Pons (tissue), 1 donor: Measurements from ENCODE around the gene PRKCE.
"Not testable (repeated sequence)": the region's sequence is repeated elsewhere in the genome, so short reads cannot be mapped to it uniquely, and the experiment has no call there.

Experiments used
- DNase-seq: peaks from one replicate; pipeline ENCODE4 v3.0.0-alpha.2; 2016; ENCODE audit warnings: low spot score

The PRKCE gene

DNA sequence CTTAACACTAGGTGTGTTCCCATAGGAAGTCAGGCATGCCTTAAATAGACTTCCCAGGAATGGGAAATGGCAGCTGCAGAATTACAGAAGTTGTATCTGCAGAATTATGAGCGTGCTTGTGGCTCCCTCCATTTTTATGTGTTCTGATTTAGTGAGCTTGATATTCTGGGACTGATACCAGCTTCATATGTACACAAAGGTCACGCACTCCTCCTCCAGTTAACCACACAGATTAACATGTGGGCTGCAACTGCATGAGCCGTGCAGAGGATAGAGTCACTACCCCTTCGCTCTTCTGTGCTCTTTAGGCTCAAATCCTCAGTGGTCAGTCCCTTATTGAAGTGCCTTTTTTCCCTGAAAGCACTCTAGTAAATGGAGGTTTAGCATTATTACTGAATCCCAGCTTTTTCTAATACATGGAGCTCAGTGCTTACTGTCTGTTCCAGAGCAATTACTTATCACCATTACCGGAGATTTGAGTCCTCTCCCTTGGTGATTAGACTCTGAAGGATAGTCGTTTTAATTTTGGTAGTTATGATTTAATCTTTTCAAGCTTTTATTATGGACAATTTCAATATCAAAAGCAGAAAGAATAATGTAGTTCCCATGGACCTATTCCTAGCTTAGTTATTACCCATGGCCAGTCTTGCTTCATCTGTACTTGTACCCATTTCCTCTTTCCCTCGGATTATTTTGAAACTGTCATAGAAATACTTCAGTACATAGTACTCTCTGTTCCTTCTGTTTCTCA is 238.3 kb downstream of the PRKCE start:
- no peak for DNase-seq

GRCh38 chr2:45890371-45890646 is 238.8 kb downstream of the PRKCE start:
- DNase-seq: not testable (repeated sequence)

DNA sequence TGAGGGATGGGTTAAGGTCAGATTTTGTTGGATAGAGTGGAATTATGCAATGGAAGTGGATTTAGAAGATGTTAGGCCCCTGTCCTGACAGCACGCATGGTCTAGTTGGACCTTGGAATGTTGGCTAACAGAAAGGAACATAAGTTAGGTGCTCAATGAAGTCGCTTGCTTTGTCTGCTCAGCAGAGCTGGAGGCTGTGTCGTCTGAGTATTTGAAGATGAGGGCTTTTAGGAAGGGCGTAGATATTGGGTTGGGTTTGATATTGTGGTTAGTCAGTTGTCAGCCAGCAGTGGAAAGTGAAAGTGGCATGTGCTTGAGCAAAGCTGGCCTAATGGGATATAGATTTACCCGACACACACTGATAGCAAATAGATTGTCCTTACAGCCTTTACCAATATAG is 239.3 kb downstream of the PRKCE start:
- no peak for DNase-seq

- no peak for DNase-seq
These were observed 240.4 kb downstream of the PRKCE start for GRCh38 chr2:45891719-45892424.

GRCh38 chr2:45892425-45892745 is 240.9 kb downstream of the PRKCE start:
- DNase-seq: no peak

- no peak for DNase-seq
These were observed 241.3 kb downstream of the PRKCE start for GRCh38 chr2:45892757-45893156.

DNA sequence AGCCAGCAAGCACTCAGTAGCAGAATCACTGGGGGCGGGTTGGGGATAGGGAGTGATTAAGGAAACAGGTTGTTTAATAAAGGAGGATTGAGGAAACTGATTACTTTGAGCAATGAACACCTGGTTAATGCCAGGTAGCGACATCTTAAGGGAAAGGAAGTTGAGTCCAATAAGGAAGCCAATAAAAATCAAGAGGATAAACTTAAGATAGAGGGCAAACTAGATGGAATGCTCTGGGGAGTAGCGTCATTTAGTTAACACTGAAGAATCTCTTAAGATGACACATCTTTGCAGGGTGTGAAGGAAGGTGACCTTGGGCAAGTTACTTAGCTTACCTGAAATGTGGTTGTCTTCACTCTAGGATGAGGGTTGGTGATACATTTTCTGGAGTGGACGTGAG is 242.7 kb downstream of the PRKCE start:
- DNase-seq: no peak

GRCh38 chr2:45895241-45895861 is 243.9 kb downstream of the PRKCE start:
- no peak for DNase-seq

- no peak for DNase-seq
These were observed 244.8 kb downstream of the PRKCE start for GRCh38 chr2:45896311-45896710.

DNA sequence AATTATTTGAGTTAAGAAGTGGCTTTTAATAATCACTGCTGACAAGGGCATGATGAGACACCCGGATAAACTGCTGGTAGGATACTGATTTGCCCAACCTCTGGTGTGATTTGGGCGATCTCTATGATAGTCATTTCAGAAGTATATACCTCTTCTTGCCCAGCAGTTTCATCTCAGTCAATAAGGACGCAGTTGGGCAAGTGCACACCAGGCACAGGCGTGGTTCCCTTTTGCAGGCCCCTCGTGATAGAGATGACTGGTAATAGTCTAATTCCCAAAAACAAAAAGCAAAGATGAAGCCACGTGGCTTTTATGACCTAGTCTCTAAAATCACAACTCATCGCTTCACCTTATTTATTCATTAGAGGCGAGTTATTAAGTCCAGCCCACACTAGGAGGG is 246.4 kb downstream of the PRKCE start:
- no peak for DNase-seq

- no peak for DNase-seq
These were observed 247.3 kb downstream of the PRKCE start for GRCh38 chr2:45898819-45899218.

- no peak for DNase-seq
These were observed 248.5 kb downstream of the PRKCE start for GRCh38 chr2:45899926-45900325.

DNA sequence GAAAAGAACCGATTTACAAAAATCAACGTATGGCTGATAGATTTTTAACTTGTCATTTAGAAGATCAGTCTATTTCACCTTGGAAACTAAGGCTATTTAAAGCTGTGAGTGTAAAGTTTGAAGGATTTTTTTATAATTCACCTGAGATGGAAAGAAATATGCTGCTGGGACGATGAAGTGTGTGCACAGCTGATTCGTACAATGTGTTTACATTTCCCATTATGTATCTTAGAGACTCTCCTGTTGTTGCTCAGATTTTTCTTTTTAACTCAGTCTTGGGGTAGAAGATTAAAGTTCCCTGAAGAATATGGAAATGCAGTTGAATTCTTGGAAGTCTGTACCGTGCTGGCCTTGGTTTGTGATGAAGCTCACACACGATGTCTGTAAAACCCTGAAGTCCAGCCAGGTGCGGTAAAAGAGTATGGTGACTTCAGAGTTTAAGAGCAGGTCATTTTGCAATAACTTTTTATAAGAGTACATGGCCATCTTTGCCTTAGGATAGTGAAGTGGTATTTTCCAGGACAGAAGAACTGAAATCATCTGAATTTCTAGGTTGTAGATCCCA is 250.1 kb downstream of the PRKCE start:
- DNase-seq: no peak

DNA sequence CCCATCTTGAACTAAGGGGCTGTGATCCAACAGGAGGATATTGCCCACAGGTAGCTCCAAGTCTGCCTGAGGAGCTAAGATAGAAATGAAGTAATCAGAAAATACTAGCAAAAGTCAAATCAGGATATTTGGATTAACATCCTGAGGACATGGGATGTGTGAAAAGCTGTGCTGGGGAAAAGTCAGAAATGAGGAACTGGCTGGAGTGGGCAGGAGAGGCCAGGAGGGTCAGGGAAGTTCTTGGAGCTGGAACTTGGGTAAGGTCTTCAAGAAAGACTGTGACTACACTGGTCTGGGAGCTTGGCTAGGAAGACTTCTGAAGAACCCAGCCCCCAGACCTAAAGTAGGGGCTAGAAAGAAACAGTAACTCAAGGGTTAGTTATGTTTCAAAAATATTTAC is 250.9 kb downstream of the PRKCE start:
- no peak for DNase-seq

DNA sequence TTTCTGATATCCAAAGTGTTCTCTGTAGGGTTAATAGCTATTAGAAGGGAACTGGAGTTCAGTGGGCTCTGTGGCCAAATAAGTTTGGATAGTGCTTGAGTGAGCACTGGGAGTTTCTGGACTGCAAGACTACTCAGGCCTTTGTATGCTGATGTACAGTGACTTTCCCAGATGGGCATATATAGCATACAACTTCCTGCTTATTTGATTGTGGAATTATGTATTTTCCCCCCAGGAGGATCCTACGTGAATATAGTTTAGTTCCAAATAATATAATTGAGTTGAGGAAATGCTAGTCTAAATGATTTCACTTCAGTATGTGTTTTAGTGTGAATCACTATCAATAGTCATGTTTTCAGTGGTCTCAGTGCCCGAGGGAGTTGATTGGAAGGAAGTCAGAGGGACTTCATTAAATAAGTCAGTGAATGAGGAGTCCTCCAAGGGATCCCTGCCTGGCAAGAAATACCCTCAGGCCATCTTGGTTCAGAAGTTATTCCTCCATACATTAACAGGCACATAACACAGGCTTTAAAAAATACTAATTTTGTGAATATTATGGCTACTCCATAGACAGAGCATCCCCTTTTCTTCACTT is 251.4 kb downstream of the PRKCE start:
- DNase-seq: no peak

DNA sequence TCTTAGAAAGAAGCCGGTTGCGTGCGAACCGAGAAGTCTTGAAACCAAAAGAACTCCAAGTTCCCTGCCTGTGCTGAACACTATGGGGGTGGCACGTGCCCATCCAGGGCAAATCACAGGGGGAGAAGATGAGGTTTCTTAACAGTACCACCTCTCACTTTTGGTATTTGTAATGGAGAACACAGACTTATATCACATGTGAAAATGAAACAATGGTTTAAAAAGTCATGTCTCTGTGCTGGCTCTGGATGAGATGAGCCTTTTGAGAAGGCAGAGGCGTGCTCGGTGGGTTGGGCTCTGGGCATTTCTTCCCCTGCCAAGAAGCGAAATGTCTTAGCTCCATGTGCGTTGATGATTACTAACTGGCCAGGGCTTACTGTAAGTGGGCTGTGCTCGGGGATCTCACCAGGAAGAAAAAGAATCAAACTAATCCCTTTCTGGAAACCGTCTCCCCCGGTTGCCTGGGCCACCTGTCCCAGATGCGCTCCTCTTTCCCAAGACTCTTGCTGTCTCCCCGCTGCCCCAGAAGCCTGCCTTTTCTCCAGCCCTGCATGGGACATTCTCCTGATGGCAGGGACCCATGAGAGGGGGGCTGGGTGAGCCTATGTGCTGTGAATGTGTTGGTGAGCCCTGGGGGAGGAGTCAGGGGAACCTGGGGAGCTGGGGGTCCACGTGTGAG is 252.9 kb downstream of the PRKCE start:
- no peak for DNase-seq

GRCh38 chr2:45904946-45905631 is 253.6 kb downstream of the PRKCE start:
- DNase-seq: no peak

DNA sequence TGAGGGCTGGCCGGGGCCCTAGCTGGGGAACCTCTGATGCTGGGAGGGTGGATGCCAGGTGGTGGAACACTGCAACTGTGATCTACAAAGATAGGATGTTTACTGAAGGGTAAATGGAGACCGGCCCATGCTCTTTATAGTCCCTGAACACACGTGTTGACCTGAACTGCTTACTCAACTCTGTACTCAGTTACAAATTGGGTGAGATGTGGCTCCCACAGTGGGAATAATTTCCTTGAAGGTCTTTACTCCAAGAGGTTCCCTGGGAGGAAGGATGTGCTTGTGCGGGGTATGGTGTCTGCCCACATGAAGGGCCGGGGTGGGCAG is 254.1 kb downstream of the PRKCE start:
- no peak for DNase-seq

GRCh38 chr2:45907592-45907991 is 256.1 kb downstream of the PRKCE start:
- no peak for DNase-seq

DNA sequence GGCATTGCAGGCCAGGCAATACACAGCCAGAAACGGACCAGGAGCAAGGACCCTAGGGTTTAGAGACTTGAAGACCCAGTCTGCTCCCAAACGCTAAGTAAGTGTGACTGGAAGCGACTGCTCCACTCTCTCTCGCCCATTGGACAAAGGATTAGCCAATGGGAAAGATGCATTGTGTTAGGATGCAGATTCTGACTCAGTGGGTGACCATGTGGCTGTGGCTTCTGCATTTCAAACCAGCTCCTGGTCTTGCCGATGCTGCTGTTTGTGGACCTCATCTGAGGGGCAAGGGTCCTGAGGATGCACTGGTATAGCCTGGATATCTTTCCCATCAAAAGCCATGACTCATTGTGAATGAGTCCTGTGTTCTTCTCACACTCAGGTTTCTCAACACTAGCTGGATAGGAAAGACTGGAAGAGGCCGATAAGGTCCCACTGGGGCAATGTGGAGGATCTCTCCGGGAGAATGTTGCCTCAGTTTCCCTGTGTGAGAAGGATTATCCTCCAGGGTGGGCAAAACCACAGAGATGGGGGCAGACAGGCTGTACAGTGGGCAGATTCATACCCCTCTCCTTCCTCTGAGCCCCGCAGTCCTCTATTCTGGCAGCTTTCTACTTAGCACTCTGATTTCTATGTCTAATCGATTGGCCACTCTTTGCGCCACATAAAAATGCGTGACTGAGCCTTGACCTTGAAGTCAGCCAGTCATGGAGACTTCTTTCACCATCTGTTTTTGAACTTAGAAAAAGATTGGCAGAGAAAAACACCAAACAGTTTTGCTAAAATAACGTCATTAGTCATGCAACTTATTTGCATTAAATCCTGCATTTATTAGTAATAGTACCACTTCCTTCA is 257.1 kb downstream of the PRKCE start:
- no peak for DNase-seq

- DNase-seq: no peak
These were observed 257.7 kb downstream of the PRKCE start for GRCh38 chr2:45909171-45909565.
